Naive thymus-derived CD8-positive, alpha-beta T cell (primary cell): ENCODE measurements around the gene ISM1. TPM values are rescaled to one million over a fixed set of nuclear protein-coding genes. Genes with fewer than 3 reads are reported as not detected.
A peak's percentile ranks its signal among the peaks of the same experiment; 100 is the strongest.

Experiments used
- ATAC-seq, 2 donors: fragments of 150-1000 bp; cut with Tn5 transposase in 1 of 2; sonication (Bioruptor Pico), chemical (Tn5 transposase) in 1 of 2; 1 replicate in 1 of 2; 2 replicates in 1 of 2; pipeline ENCODE4 v1.10.0; 2021; ENCODE audit warnings: mild to moderate bottlenecking in 2 of 2, moderate library complexity in 2 of 2
- POLR2A ChIA-PET: fragments of 350-600 bp; sonication (Branson Sonifier 250); formaldehyde crosslinking; loops from one replicate; lab custom pipeline; 2021; ENCODE audit warnings: antibody characterized with exemption; lab: Charles Lee
- DNase-seq, 10 donors: peaks; one replicate each; pipeline versions ENCODE4 v3.0.0 to v3.0.0-alpha.2; 2020 to 2022
- H3K27ac Mint-ChIP-seq, 10 donors: one replicate each; pipeline ENCODE4 v1.8.0; 2020 to 2022; ENCODE audit warnings: mild to moderate bottlenecking in 10 of 10, mixed read lengths in 10 of 10, moderate library complexity in 4 of 10, inconsistent platforms in 1 of 10
- H3K27me3 Mint-ChIP-seq, 5 donors: one replicate each; pipeline ENCODE4 v1.8.0; 2021 to 2022; ENCODE audit warnings: mixed read lengths in 5 of 5
- H3K36me3 Mint-ChIP-seq, 3 donors: one replicate each; pipeline ENCODE4 v1.8.0; 2020 to 2022; ENCODE audit warnings: mixed read lengths in 3 of 3, mild to moderate bottlenecking in 2 of 3, inconsistent platforms in 1 of 3
- H3K4me1 Mint-ChIP-seq, 4 donors: one replicate each; pipeline ENCODE4 v1.8.0; 2021 to 2022; ENCODE audit warnings: mixed read lengths in 4 of 4
- H3K4me3 Mint-ChIP-seq, 10 donors: one replicate each; pipeline ENCODE4 v1.8.0; 2020 to 2022; ENCODE audit warnings: mild to moderate bottlenecking in 10 of 10, mixed read lengths in 10 of 10, moderate library complexity in 6 of 10, inconsistent platforms in 1 of 10
- H3K9me3 Mint-ChIP-seq, 9 donors: one replicate each; pipeline ENCODE4 v1.8.0; 2020 to 2022; ENCODE audit warnings: mixed read lengths in 9 of 9, mild to moderate bottlenecking in 3 of 9, inconsistent platforms in 1 of 9, moderate library complexity in 1 of 9
- polyA plus RNA-seq, 3 donors: library from polyadenylated mRNA; unstranded; fragments of 300-500 nt; fragmentation: Illumina TruSeq; gene quantifications; one replicate each; pipeline ENCODE4 v1.2.3, GENCODE V29; 2021
- total RNA-seq, 8 experiments: library from RNA in 2 of 8; stranded (reverse) in 2 of 8; gene quantifications; one replicate each; pipeline ENCODE4 v1.2.3 and lab custom pipeline; 2021 to 2026

Gene ISM1
- total RNA-seq (under 1 TPM; 0.23 to 0.33 TPM), polyA plus RNA-seq (under 1 TPM; 0.15 to 0.49 (median 0.15) TPM), total RNA-seq (lab: John Stamatoyannopoulos, UW) (0 to 13.1 (median 0.30) reads per million in 6 experiments)

- H3K36me3 Mint-ChIP-seq, result no peaks in the 10 kb centered on the region
- DNase-seq, result peak in 8 of 10 donors; percentile 3 to 42 (median 17)
- H3K27me3 Mint-ChIP-seq, result peaks cover 12 to 45% (median 39%) of the 10 kb centered on the region in 5 donors
- ATAC-seq, result peak; percentile 41 to 42
- POLR2A ChIA-PET, result interaction anchor here (1.2 to 1.3 kb wide), 2 partner anchors 19 to 25 kb away, joined by 3 to 4 read pairs; no protein-coding TSS in a partner anchor
- H3K4me3 Mint-ChIP-seq, result peak within 1 kb of the TSS; percentile 74 to 92 (median 87)
- H3K9me3 Mint-ChIP-seq, result peaks cover 0 to 4% (median 0%) of the 10 kb centered on the region in 9 donors
- H3K27ac Mint-ChIP-seq, result peak within 1 kb of the TSS in 9 of 10 donors; percentile 26 to 84 (median 75)
- peaks cover 10 to 21% (median 18%) of the 10 kb centered on the region in 4 donors for H3K4me1 Mint-ChIP-seq
Measured at GRCh38 chr20:13220904-13221297, at the start of gene ISM1. Gene ISM1, plus strand, starts transcription at chr20:13221274. Its CDS starts 503 bp downstream, at chr20:13221777.

GRCh38 chr20:13173201-13173600, 47.9 kb upstream of the ISM1 start:
- ATAC-seq (no peak), DNase-seq (no peak)
- Mint-ChIP-seq H3K27ac (no peak overlapping the region), H3K27me3 (peaks cover 0 to 9% (median 2%) of the 10 kb centered on the region in 5 donors), H3K4me3 (no peak overlapping the region), H3K9me3 (peaks cover 0 to 27% (median 11%) of the 10 kb centered on the region in 9 donors), H3K36me3 (peaks cover 0 to 5% (median 0%) of the 10 kb centered on the region in 3 donors), H3K4me1 (no peaks in the 10 kb centered on the region)
- POLR2A ChIA-PET, result no interaction called here

- peaks cover 0 to 9% (median 2%) of the 10 kb centered on the region in 5 donors for H3K27me3 Mint-ChIP-seq
- peaks cover 0 to 27% (median 11%) of the 10 kb centered on the region in 9 donors for H3K9me3 Mint-ChIP-seq
- DNase-seq (no peak), ATAC-seq (no peak)
- no peak overlapping the region for H3K27ac Mint-ChIP-seq
- H3K4me1 Mint-ChIP-seq, result no peaks in the 10 kb centered on the region
- POLR2A ChIA-PET, result no interaction called here
- H3K36me3 Mint-ChIP-seq, result peaks cover 0 to 7% (median 0%) of the 10 kb centered on the region in 3 donors
- no peak overlapping the region for H3K4me3 Mint-ChIP-seq
Measured at GRCh38 chr20:13174402-13174801, 46.7 kb upstream of the ISM1 start.

- H3K27ac Mint-ChIP-seq, result no peak overlapping the region
- H3K4me3 Mint-ChIP-seq, result no peak overlapping the region
- ATAC-seq (no peak), DNase-seq (no peak)
- peaks cover 0 to 5% (median 3%) of the 10 kb centered on the region in 5 donors for H3K27me3 Mint-ChIP-seq
- H3K36me3 Mint-ChIP-seq, result peaks cover 0 to 12% (median 9%) of the 10 kb centered on the region in 3 donors
- H3K4me1 Mint-ChIP-seq, result peaks cover 0 to 6% (median 1%) of the 10 kb centered on the region in 4 donors
- POLR2A ChIA-PET, result no interaction called here
- peaks cover 0 to 20% (median 10%) of the 10 kb centered on the region in 9 donors for H3K9me3 Mint-ChIP-seq
Measured at GRCh38 chr20:13180986-13181889, 39.8 kb upstream of the ISM1 start.

- Mint-ChIP-seq H3K36me3 (peaks cover 0 to 19% (median 16%) of the 10 kb centered on the region in 3 donors), H3K4me1 (peaks cover 0 to 6% (median 4%) of the 10 kb centered on the region in 4 donors), H3K9me3 (peaks cover 8 to 20% (median 11%) of the 10 kb centered on the region in 9 donors), H3K4me3 (no peak overlapping the region), H3K27ac (no peak overlapping the region), H3K27me3 (peaks cover 0 to 7% (median 2%) of the 10 kb centered on the region in 5 donors)
- POLR2A ChIA-PET, result no interaction called here
- ATAC-seq (no peak), DNase-seq (no peak)
Measured at GRCh38 chr20:13183005-13183404, 38.1 kb upstream of the ISM1 start.

GRCh38 chr20:13186043-13186774, 34.9 kb upstream of the ISM1 start:
- peaks cover 0 to 6% (median 3%) of the 10 kb centered on the region in 4 donors for H3K4me1 Mint-ChIP-seq
- H3K4me3 Mint-ChIP-seq, result no peak overlapping the region
- DNase-seq (no peak), ATAC-seq (no peak)
- H3K27ac Mint-ChIP-seq, result no peak overlapping the region
- H3K27me3 Mint-ChIP-seq, result peaks cover 0 to 7% (median 4%) of the 10 kb centered on the region in 5 donors
- H3K36me3 Mint-ChIP-seq, result peaks cover 0 to 19% (median 14%) of the 10 kb centered on the region in 3 donors
- peaks cover 8 to 19% (median 11%) of the 10 kb centered on the region in 9 donors for H3K9me3 Mint-ChIP-seq
- POLR2A ChIA-PET, result no interaction called here

GRCh38 chr20:13187899-13188298, 33.2 kb upstream of the ISM1 start:
- Mint-ChIP-seq H3K27ac (no peak overlapping the region), H3K9me3 (peaks cover 8 to 19% (median 11%) of the 10 kb centered on the region in 9 donors), H3K36me3 (peaks cover 0 to 19% (median 14%) of the 10 kb centered on the region in 3 donors), H3K4me1 (peaks cover 0 to 6% (median 1%) of the 10 kb centered on the region in 4 donors), H3K27me3 (peaks cover 0 to 4% (median 0%) of the 10 kb centered on the region in 5 donors), H3K4me3 (no peak overlapping the region)
- no peak for ATAC-seq
- no peak for DNase-seq
- POLR2A ChIA-PET, result no interaction called here

GRCh38 chr20:13199279-13199678, 21.8 kb upstream of the ISM1 start:
- DNase-seq (no peak), ATAC-seq (no peak)
- no peak overlapping the region for H3K4me3 Mint-ChIP-seq
- peaks cover 0 to 1% (median 0%) of the 10 kb centered on the region in 9 donors for H3K9me3 Mint-ChIP-seq
- H3K27ac Mint-ChIP-seq, result peak overlapping the region in 1 of 10 donors; percentile 43
- POLR2A ChIA-PET, result no interaction called here
- no peaks in the 10 kb centered on the region for H3K36me3 Mint-ChIP-seq
- peaks cover 0 to 3% (median 0%) of the 10 kb centered on the region in 4 donors for H3K4me1 Mint-ChIP-seq
- peaks cover 0 to 4% (median 0%) of the 10 kb centered on the region in 5 donors for H3K27me3 Mint-ChIP-seq

- Mint-ChIP-seq H3K4me1 (peaks cover 0 to 3% (median 0%) of the 10 kb centered on the region in 4 donors), H3K36me3 (no peaks in the 10 kb centered on the region), H3K27ac (no peak overlapping the region), H3K4me3 (no peak overlapping the region), H3K9me3 (peaks cover 0 to 1% (median 0%) of the 10 kb centered on the region in 9 donors), H3K27me3 (peaks cover 0 to 10% (median 2%) of the 10 kb centered on the region in 5 donors)
- DNase-seq (no peak), ATAC-seq (no peak)
- POLR2A ChIA-PET, result no interaction called here
Measured at GRCh38 chr20:13200767-13201500, 20.1 kb upstream of the ISM1 start.

- no peak for ATAC-seq
- Mint-ChIP-seq H3K4me3 (no peak overlapping the region), H3K27me3 (peaks cover 0 to 10% (median 4%) of the 10 kb centered on the region in 5 donors), H3K4me1 (peaks cover 0 to 3% (median 0%) of the 10 kb centered on the region in 4 donors), H3K27ac (no peak overlapping the region), H3K9me3 (peaks cover 0 to 7% (median 0%) of the 10 kb centered on the region in 9 donors), H3K36me3 (no peaks in the 10 kb centered on the region)
- no peak for DNase-seq
- POLR2A ChIA-PET, result no interaction called here
Measured at GRCh38 chr20:13202565-13202964, 18.5 kb upstream of the ISM1 start.

GRCh38 chr20:13205425-13205824, 15.6 kb upstream of the ISM1 start:
- no peaks in the 10 kb centered on the region for H3K36me3 Mint-ChIP-seq
- DNase-seq (no peak), ATAC-seq (no peak)
- POLR2A ChIA-PET, result no interaction called here
- H3K4me1 Mint-ChIP-seq, result peaks cover 0 to 3% (median 0%) of the 10 kb centered on the region in 4 donors
- no peak overlapping the region for H3K4me3 Mint-ChIP-seq
- no peak overlapping the region for H3K27ac Mint-ChIP-seq
- H3K9me3 Mint-ChIP-seq, result peaks cover 0 to 9% (median 0%) of the 10 kb centered on the region in 9 donors
- H3K27me3 Mint-ChIP-seq, result peaks cover 0 to 11% (median 4%) of the 10 kb centered on the region in 5 donors
